ENCODE data around the gene MBNL1.
"Not testable (repeated sequence)": the region's sequence is repeated elsewhere in the genome, so short reads cannot be mapped to it uniquely, and the experiment has no call there.

Gene MBNL1

GRCh38 chr3:152350139-152350538, 81.4 kb downstream of the MBNL1 start:
- DNase-seq (ENCODE audit: low read depth): no peak

- no peak for DNase-seq (ENCODE audit: low read depth)
These were observed 82.0 kb downstream of the MBNL1 start for GRCh38 chr3:152350776-152351175.

- no peak for DNase-seq (ENCODE audit: low read depth)
These were observed 83.8 kb downstream of the MBNL1 start for GRCh38 chr3:152352554-152352953.

- no peak for DNase-seq (ENCODE audit: low read depth)
These were observed 84.8 kb downstream of the MBNL1 start for GRCh38 chr3:152353578-152353977.

GRCh38 chr3:152355744-152356665, 87.3 kb downstream of the MBNL1 start:
- no peak for DNase-seq (ENCODE audit: low read depth)

GRCh38 chr3:152356870-152357276, 88.1 kb downstream of the MBNL1 start:
- DNase-seq (ENCODE audit: low read depth): no peak

- DNase-seq (ENCODE audit: low read depth): no peak
These were observed 88.9 kb downstream of the MBNL1 start for GRCh38 chr3:152357587-152357986.

- no peak for DNase-seq (ENCODE audit: low read depth)
These were observed 90.9 kb downstream of the MBNL1 start for GRCh38 chr3:152359385-152360248.

- no peak for DNase-seq (ENCODE audit: low read depth)
These were observed 91.6 kb downstream of the MBNL1 start for GRCh38 chr3:152360302-152360701.

GRCh38 chr3:152360966-152361365, 92.2 kb downstream of the MBNL1 start:
- no peak for DNase-seq (ENCODE audit: low read depth)

GRCh38 chr3:152362086-152362485, 93.4 kb downstream of the MBNL1 start:
- DNase-seq (ENCODE audit: low read depth): no peak

GRCh38 chr3:152364237-152364636, 95.5 kb downstream of the MBNL1 start:
- no peak for DNase-seq (ENCODE audit: low read depth)

GRCh38 chr3:152365126-152365525, 96.4 kb downstream of the MBNL1 start:
- no peak for DNase-seq (ENCODE audit: low read depth)

- no peak for DNase-seq (ENCODE audit: low read depth)
These were observed 97.3 kb downstream of the MBNL1 start for GRCh38 chr3:152365766-152366593.

- not testable (repeated sequence) for DNase-seq (ENCODE audit: low read depth)
These were observed 98.5 kb downstream of the MBNL1 start for GRCh38 chr3:152367192-152367591.

- DNase-seq (ENCODE audit: low read depth): not testable (repeated sequence)
These were observed 103.9 kb downstream of the MBNL1 start for GRCh38 chr3:152372633-152373032.

GRCh38 chr3:152373379-152373778, 104.7 kb downstream of the MBNL1 start:
- DNase-seq (ENCODE audit: low read depth): no peak

GRCh38 chr3:152374262-152374990, 105.7 kb downstream of the MBNL1 start:
- no peak for DNase-seq (ENCODE audit: low read depth)

GRCh38 chr3:152375546-152375945, 106.8 kb downstream of the MBNL1 start:
- no peak for DNase-seq (ENCODE audit: low read depth)

- DNase-seq (ENCODE audit: low read depth): no peak
These were observed 107.8 kb downstream of the MBNL1 start for GRCh38 chr3:152376351-152377183.
